Femur (tissue), 1 donor: ENCODE data around the gene SLC7A8.
A peak's percentile ranks its signal among the peaks of the same experiment; 100 is the strongest.

Source experiments
- DNase-seq: peaks from one replicate; pipeline ENCODE4 v3.0.0-alpha.2; 2017

The SLC7A8 gene

DNA sequence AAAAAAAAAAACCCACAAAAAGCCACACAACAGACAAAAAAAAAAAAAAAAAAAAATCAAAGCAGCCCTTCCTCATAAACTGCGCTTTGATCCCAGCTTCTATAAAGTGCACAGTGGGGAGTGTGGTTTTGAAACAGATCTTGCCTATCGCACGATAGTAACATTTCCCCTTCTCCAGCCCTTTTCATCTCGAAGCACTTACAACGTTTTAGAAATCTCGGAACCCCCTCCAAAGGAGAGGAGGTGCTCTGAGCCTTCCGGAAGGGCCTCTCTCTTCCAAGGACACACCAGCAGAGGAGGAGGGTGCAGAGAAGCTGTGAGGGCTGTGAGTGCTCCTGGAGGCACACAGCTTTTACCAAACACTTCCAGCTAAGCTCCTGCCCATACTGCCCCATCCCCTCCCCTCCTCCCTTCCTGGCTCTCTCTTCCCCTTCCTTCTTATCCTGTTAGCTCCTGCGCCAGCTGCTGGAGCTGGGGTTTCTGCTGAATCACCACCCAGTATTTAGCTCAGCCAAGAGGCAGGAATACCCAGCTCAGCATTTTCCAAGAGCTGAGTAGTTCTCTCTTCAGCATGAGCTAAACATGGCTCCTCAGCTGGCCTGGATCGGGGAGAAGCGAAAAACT lies 28.4 kb downstream of the SLC7A8 start:
- peak; percentile 88 for DNase-seq

GRCh38 chr14:23153851-23154796 lies 29.3 kb downstream of the SLC7A8 start:
- peak; percentile 90 for DNase-seq

DNA sequence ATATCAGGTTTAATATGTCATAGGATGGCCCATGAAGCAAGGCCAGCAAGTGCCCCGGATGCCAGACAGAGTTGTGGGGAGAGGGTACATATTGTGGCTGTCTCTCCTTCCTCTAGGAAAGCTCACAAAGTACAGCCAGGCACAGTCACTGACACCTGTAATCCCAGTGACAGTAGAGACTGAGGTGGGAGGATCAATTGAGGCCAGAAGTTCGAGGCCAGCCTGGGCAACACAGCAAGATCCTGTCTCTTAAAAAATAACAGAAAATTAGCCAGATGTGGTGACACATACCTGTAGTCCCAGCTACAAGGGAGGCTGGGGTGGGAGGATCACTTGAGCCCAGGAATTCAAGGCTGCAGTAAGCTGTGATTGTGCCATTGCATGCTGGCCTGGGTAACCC lies 32.1 kb downstream of the SLC7A8 start:
- no peak for DNase-seq

GRCh38 chr14:23149745-23150144 lies 33.7 kb downstream of the SLC7A8 start:
- DNase-seq = no peak

DNA sequence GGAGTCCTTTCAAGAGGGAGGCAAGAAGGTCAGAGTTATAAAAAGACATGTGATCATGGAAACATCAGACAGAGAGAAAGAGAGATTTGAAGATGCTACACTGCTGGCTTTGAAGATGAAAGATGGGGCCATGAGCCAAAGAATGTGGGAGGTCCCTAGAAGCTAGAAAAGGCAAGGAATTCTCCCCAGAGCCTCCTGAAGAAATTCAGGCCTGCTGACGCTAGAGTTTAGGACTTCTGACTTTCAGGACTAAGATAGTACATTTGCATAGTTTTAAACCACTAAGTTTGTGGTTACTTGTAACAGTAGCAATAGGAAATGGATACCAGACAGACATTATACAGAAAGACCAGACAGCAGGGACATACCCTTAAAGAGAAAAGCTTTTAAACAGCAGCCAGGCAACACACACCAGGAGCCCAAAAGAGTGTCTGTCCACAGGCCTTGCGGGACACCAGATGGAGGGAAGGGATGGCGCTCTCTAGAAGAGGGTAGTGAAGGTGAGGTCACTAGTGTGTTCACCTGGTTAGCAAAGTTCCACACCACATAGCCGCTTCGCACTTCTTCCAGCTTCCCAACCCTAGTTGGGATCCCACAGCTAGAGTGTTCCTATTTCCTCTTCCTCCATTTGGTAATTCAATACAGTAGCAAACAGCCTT lies 34.7 kb downstream of the SLC7A8 start:
- no peak for DNase-seq

DNA sequence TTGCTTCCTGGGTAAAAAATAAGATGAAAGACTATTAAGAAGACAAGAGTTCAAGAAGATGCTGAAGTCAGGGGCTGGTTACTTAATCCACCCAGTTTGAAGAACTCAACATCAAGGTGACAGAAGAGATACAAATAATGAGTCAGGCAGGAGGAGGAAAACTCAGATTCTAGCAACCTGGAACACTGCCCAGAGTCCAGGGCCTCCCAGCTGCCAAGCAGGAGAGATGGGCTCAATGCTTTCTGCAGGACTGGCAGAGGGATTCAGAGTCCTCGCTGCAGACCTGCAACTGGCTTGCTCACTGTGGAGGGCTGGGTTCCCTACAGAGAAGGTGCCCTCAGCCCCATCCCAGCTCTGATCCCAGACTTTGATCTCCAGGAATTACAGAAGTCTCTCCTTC lies 35.8 kb downstream of the SLC7A8 start:
- no peak for DNase-seq

- no peak for DNase-seq
Observed at GRCh38 chr14:23146980-23147379, 36.5 kb downstream of the SLC7A8 start.

DNA sequence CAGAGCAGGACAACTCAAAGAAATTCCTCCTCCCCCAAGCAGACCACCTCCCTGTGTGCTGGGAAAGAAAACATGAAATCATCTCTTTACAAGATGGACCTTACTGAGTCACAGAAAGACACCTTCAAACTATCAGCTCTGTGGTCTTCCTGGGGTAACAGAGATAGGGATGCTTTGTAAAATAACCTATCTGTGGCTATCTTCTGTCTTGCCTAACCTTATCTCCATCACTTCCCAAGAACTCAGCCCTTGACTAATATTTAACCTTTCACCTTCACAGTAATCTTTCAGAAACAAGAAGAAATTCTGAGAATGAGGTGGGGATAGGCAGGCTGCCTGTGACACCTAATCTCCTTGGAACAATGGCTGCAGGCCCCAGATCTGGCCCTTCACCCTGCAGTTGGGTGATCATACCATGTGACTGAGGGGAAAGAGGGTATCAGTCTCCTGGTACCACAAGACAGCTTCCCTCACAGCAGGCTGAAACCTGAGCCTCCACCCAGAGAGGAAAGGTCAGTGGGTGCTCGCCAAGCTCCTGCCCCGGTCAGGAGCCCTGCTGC lies 37.0 kb downstream of the SLC7A8 start:
- no peak for DNase-seq

- no peak for DNase-seq
Observed at GRCh38 chr14:23145794-23146350, 37.6 kb downstream of the SLC7A8 start.

GRCh38 chr14:23143911-23144310 lies 39.5 kb downstream of the SLC7A8 start:
- DNase-seq = no peak

- DNase-seq = no peak
Observed at GRCh38 chr14:23142826-23143225, 40.6 kb downstream of the SLC7A8 start.

- DNase-seq = peak; percentile 61
Observed at GRCh38 chr14:23141706-23142444, 41.6 kb downstream of the SLC7A8 start.

GRCh38 chr14:23140371-23140770 lies 43.1 kb downstream of the SLC7A8 start:
- no peak for DNase-seq

- DNase-seq = no peak
Observed at GRCh38 chr14:23139874-23140273, 43.6 kb downstream of the SLC7A8 start.

DNA sequence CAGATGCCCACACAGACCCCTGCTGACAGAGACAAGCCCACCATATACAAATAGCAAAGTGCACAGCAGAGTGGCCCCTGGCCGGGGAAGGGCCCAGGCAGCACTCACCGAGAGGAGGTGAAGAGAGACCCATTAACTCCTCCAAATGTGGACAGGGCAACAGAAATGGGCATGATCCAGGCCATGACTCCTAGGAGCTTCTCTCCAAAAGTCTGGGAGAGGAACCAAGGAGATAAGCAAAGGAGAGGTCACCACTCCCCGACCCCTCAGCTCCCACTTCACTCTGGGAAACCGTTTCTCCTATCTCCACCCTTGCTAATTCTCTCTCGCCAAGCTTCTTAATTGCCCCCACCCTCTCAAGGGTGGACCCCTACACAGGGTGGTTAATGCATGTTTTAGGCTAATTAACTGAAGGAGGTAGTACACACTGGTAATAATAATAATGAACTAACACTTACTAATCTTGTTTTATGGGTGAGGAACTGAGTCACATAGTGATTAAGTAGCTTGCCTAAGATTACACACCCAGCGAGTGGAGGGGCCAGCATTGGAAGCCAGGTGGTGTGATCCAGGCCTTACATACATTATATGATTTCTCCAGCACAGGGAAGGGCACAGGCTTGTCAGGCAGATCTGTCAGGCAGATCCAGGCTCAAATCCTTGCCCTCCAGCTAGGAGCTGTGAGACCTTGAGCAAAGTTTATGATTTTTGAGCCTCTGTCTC lies 45.5 kb downstream of the SLC7A8 start:
- DNase-seq = no peak

DNA sequence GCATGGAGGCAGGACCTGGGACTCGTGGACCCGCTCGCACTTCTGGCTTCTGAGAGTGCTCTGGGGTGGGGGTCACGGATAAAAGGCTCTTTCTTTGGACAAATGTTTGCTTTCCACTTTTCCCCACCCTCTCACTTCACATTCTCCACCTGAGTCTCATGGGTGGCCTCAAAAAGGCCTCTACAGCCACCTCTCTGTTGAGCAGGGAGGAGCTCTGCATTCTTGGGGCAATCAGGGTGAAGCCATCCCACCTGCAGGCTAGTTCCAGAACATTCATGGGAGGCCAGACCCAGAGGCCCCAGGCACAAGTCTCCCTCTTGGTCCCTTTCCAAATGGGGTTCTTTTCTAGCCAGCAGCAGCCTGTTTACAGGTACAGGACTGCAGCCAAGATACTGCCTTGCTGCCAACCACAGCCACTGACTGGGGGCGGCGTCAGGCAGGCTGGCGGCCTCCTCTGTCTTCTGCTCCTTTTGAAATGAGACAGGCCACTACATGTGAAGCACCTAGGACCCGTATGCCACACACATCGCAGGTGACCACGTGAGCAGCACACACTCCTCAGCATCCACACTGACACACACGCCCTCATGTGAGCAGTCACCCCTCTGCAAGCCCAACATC lies 46.2 kb downstream of the SLC7A8 start:
- no peak for DNase-seq

GRCh38 chr14:23136566-23137133 lies 46.8 kb downstream of the SLC7A8 start:
- no peak for DNase-seq

DNA sequence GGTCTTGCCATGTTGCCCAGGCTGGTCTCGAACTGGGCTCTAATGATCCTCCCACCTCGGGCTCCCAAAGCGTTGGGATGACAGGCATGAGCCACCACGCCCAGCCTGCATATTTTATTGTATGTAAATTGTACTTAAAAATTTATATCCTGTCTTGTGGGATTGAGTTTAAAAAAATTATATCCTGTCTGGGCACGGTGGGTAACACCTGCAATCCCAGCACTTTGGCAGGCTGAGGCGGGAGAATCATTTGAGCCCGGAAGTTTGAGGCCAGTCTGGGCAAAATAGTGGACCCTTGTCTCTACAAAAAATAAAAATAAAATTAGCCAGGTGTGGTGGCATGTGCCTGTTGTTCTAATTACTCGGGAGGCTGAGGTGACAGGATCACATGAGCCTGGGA lies 50.5 kb downstream of the SLC7A8 start:
- no peak for DNase-seq

DNA sequence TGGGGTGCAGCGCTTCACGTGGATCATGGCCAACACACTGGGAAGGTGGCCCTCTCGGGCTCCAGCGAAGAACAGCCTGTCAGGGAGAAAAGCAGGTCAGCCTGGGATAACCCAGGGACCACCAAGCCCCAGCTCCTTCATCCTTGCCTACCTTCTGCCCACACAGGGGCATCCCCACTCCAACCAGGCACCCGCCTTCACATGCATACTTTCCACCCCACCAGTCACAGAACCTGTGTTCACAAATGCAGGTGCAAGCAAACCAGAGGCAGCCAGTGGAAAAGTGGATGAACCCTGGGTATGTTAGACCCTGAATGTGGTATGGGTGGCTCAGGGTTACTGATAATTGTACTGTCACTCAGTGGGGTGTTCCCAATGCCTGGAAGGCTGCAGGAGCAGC lies 52.0 kb downstream of the SLC7A8 start:
- no peak for DNase-seq

- no peak for DNase-seq
Observed at GRCh38 chr14:23130871-23131270, 52.6 kb downstream of the SLC7A8 start.
